Astrocyte of the spinal cord (primary cell): ENCODE results near the gene RNF128.
A peak's percentile ranks its signal among the peaks of the same experiment; 100 is the strongest.

Experiments used
- DNase-seq: peaks from one replicate; pipeline ENCODE4 v3.0.0; 2011; ENCODE audit warnings: low read depth, low spot score
- H3K4me3 ChIP-seq: 2 replicates; pipeline ENCODE4 v1.5.1; 2011; ENCODE audit warnings: low read depth, mild to moderate bottlenecking, low read length, moderate library complexity
- in situ Hi-C: cut with HindIII; loops from 2 replicates; pipeline ENCODE4 v1.10.0; 2017; ENCODE audit warnings: low sequenced_read_pairs
- TF ChIP-seq, protein P1 (sequence below): IDR thresholded peaks from 2 replicates; pipeline ENCODE4 v1.5.1; 2012; ENCODE audit warnings: low read depth, mild to moderate bottlenecking, low read length, inconsistent platforms

Gene RNF128, protein sequence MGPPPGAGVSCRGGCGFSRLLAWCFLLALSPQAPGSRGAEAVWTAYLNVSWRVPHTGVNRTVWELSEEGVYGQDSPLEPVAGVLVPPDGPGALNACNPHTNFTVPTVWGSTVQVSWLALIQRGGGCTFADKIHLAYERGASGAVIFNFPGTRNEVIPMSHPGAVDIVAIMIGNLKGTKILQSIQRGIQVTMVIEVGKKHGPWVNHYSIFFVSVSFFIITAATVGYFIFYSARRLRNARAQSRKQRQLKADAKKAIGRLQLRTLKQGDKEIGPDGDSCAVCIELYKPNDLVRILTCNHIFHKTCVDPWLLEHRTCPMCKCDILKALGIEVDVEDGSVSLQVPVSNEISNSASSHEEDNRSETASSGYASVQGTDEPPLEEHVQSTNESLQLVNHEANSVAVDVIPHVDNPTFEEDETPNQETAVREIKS

DNA sequence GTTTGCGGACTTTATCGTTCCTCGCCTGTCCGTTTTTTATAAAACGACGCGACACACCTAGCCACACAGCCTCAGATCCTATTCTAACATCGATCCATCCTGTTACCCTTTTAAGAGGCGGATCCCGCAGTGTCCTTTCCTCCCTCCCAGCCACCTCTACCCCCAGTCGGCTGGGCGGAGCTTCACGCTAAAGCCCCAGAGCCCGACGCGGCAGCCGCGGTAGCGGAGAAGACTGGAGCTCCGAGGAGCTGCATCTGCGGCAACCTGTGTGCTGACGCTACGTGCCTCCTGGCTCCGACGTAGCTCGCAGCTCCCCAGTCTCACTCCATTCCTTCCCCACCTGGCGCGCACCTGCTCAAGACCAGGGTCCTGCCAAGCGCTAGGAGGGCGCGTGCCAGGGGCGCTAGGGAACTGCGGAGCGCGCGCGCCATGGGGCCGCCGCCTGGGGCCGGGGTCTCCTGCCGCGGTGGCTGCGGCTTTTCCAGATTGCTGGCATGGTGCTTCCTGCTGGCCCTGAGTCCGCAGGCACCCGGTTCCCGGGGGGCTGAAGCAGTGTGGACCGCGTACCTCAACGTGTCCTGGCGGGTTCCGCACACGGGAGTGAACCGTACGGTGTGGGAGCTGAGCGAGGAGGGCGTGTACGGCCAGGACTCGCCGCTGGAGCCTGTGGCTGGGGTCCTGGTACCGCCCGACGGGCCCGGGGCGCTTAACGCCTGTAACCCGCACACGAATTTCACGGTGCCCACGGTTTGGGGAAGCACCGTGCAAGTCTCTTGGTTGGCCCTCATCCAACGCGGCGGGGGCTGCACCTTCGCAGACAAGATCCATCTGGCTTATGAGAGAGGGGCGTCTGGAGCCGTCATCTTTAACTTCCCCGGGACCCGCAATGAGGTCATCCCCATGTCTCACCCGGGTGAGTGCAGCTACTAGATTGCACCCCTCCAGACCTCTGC, at the start of gene RNF128:
Gene RNF128, plus strand, starts transcription at position 217 of the 953 bp plus-strand sequence. Its CDS starts 213 bp downstream, at position 430.
- H3K4me3 ChIP-seq = peak within 1 kb of the TSS; percentile 50
- TF ChIP-seq, protein P1, sequence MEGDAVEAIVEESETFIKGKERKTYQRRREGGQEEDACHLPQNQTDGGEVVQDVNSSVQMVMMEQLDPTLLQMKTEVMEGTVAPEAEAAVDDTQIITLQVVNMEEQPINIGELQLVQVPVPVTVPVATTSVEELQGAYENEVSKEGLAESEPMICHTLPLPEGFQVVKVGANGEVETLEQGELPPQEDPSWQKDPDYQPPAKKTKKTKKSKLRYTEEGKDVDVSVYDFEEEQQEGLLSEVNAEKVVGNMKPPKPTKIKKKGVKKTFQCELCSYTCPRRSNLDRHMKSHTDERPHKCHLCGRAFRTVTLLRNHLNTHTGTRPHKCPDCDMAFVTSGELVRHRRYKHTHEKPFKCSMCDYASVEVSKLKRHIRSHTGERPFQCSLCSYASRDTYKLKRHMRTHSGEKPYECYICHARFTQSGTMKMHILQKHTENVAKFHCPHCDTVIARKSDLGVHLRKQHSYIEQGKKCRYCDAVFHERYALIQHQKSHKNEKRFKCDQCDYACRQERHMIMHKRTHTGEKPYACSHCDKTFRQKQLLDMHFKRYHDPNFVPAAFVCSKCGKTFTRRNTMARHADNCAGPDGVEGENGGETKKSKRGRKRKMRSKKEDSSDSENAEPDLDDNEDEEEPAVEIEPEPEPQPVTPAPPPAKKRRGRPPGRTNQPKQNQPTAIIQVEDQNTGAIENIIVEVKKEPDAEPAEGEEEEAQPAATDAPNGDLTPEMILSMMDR = no peak
- in situ Hi-C loops = no loop called here
- peak; percentile 23 for DNase-seq

DNA sequence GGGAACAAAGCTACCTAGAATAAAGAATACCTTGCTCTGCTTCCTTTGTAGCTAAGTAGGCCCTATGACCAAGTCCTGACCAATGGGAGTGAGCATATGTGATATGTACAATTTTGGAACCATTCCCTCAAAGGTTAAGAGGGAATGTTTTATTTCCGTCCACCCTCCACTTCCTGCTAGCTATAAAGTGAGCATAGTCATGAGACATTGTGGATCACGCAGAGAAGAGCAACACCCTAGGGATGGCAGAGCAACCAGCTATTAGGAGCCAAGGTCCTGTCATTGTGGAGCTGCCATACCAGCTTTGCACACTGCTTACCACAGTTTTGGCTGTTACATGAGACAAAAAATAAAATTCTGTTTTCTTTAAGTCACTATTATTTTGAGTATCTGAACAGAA, 45.8 kb upstream of the RNF128 start:
- in situ Hi-C loops = no loop called here
- no peak for DNase-seq
- H3K4me3 ChIP-seq = no peak overlapping the region
- TF ChIP-seq, protein P1 = no peak

DNA sequence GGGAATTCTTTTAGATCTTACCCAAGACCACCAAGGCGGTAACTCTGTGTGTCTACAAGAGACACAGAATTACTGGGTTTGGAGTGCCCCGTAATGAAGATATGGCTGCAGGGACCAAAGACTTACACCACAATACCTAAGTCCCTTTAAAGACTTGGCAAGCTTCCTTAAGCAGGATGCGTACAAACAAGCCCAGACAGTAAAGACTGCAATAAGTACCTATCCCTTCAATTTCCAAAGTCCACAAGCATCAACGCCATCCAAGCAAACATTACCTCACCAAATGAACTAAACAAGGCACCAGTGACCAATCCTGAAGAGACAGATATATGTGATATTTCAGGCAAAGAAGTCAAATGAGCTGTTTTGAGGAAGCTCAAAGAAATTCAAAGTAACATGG, 42.3 kb upstream of the RNF128 start:
- no peak overlapping the region for H3K4me3 ChIP-seq
- in situ Hi-C loops = no loop called here
- TF ChIP-seq, protein P1 = no peak
- no peak for DNase-seq

DNA sequence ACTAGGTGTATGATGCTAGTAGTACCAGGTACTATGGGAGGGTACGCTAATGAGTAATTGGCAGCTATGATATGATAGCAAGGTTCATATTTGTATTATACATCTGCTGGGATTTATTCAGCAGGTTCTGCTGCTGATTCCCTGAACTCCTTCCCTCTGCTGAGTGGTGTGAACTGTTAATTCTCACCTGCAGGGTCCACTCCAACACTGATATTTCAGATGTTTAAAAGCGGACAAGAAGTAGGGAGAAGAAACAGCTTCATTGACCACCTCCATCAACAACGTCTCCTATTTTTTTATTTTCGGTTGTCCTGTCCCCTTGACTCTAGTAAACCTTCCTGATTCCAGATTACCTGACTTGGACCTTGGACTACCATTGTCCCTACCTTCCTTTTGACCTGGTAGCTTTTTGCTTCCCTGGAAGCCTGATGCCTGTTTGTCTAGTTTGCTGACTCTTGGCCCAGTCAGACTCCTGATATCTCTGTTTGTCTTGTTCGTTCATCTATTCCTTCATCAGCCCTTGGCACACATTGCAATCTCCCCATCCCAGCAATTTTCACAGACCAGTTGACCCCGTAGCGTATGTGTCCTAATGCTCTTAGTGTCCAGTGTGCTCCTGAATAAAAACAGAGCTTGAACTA, 34.0 kb upstream of the RNF128 start:
- no peak overlapping the region for H3K4me3 ChIP-seq

DNA sequence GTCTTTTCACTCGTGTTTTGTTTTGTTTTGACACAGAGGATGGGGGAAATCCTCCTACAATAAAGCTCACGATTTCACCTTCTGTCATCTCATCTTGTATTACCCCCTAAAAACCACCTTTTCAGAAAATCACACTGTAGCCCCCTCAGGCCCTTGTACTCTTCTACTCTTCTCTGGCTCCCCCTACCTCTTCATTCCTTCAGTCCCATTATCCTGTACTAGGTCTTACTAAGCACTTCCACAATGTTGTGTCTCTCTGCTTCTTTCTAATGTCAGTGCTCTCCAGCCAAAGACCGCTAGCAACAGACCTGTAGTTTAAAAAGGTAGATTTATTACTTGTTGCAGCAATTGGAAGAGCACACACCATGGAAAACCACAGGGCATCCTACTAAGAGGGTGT, 30.0 kb upstream of the RNF128 start:
- H3K4me3 ChIP-seq = no peak overlapping the region
- TF ChIP-seq, protein P1 = no peak
- no peak for DNase-seq
- in situ Hi-C loops = no loop called here

More for the DNA sequence above, 34.0 kb upstream of the RNF128 start:
- TF ChIP-seq, protein P1 = no peak
- no peak for DNase-seq
- in situ Hi-C loops = no loop called here

DNA sequence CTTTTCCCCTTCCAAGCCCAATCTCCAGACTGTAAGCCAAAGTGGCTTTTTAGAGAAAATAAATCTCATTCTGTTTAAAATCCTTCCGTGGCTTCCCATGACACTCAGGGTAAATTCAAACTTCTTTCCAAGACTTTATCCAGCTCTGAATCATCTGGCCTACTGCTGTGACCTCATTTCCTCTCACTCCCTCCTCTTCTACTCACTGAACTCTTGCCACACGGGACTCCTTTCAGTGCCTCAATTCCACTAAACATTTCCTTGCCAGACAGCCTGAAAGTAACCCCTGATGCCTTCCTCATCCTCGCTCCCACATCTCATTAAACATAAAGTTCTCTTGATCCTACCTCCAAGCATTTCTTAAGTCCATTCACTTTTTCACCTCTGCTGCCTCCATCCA, 27.8 kb upstream of the RNF128 start:
- in situ Hi-C loops = no loop called here
- no peak overlapping the region for H3K4me3 ChIP-seq
- DNase-seq = peak; percentile 47
- TF ChIP-seq, protein P1 = no peak
